Breast epithelium (tissue), 3 donors: ENCODE data around the gene TSPO.

Experiments
- CTCF ChIP-seq, 3 donors: fragments of 450-650 bp; IDR thresholded peaks; one replicate each; pipeline ENCODE4 v1.5.1; 2016 to 2017; ENCODE audit warnings: antibody characterized with exemption in 3 of 3, mild to moderate bottlenecking in 3 of 3, moderate library complexity in 3 of 3
- POLR2AphosphoS5 ChIP-seq, 3 donors: sonication (generic); formaldehyde crosslinking; IDR thresholded peaks; one replicate each; pipeline ENCODE4 v1.6.1; 2017; ENCODE audit warnings: antibody characterized with exemption in 3 of 3

- TF ChIP-seq POLR2AphosphoS5 (IDR thresholded peaks at IDR 0.05), result no peak
- TF ChIP-seq CTCF (IDR thresholded peaks at IDR 0.05), result no peak
Observed at GRCh38 chr22:43212434-43212952, 61.1 kb downstream of the TSPO start.
